ENCODE measurements around the gene XRCC4.
A peak's percentile ranks its signal among the peaks of the same experiment; 100 is the strongest.

XRCC4 gene

GRCh38 chr5:83251849-83252248 lies 174.5 kb downstream of the XRCC4 start (continued):
- TF ChIP-seq ZNF311 (tag by site-specific recombination; IDR thresholded peaks at IDR 0.05; ENCODE audit: borderline replicate concordance) (no peak), BCL6B (tag by site-specific recombination; IDR thresholded peaks at IDR 0.05) (no peak), ZNF341 (tag by site-specific recombination; IDR thresholded peaks at IDR 0.05; ENCODE audit: low read depth) (no peak), ZFP3 (tag by site-specific recombination; IDR thresholded peaks at IDR 0.05; ENCODE audit: low read depth) (no peak), ZNF518A (tag by site-specific recombination; conservative IDR thresholded peaks at IDR 0.05; ENCODE audit: low read depth) (no peak), ZNF529 (tag by site-specific recombination; IDR thresholded peaks at IDR 0.05; ENCODE audit: insufficient replicate concordance) (no peak), ZNF501 (tag by site-specific recombination; IDR thresholded peaks at IDR 0.05) (no peak), ZNF843 (tag by site-specific recombination; IDR thresholded peaks at IDR 0.05) (peak; percentile 78; the same call in 1 of the 2 replicates), KLF9 (tag by site-specific recombination; IDR thresholded peaks at IDR 0.05; ENCODE audit: low read depth) (no peak), ZNF302 (tag by site-specific recombination; IDR thresholded peaks at IDR 0.05; ENCODE audit: low read depth) (no peak), FEZF1 (tag by site-specific recombination; IDR thresholded peaks at IDR 0.05) (peak; percentile 67), ZNF18 (tag by site-specific recombination; IDR thresholded peaks at IDR 0.05) (no peak)
- TF ChIP-seq, protein P1, sequence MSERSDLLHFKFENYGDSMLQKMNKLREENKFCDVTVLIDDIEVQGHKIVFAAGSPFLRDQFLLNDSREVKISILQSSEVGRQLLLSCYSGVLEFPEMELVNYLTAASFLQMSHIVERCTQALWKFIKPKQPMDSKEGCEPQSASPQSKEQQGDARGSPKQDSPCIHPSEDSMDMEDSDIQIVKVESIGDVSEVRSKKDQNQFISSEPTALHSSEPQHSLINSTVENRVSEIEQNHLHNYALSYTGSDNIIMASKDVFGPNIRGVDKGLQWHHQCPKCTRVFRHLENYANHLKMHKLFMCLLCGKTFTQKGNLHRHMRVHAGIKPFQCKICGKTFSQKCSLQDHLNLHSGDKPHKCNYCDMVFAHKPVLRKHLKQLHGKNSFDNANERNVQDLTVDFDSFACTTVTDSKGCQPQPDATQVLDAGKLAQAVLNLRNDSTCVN (tag by site-specific recombination; optimal IDR thresholded peaks at IDR 0.05): no peak
- TF ChIP-seq, protein P2, sequence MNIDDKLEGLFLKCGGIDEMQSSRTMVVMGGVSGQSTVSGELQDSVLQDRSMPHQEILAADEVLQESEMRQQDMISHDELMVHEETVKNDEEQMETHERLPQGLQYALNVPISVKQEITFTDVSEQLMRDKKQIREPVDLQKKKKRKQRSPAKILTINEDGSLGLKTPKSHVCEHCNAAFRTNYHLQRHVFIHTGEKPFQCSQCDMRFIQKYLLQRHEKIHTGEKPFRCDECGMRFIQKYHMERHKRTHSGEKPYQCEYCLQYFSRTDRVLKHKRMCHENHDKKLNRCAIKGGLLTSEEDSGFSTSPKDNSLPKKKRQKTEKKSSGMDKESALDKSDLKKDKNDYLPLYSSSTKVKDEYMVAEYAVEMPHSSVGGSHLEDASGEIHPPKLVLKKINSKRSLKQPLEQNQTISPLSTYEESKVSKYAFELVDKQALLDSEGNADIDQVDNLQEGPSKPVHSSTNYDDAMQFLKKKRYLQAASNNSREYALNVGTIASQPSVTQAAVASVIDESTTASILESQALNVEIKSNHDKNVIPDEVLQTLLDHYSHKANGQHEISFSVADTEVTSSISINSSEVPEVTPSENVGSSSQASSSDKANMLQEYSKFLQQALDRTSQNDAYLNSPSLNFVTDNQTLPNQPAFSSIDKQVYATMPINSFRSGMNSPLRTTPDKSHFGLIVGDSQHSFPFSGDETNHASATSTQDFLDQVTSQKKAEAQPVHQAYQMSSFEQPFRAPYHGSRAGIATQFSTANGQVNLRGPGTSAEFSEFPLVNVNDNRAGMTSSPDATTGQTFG (tag by site-specific recombination; IDR thresholded peaks at IDR 0.05; ENCODE audit: borderline replicate concordance): no peak
- TF ChIP-seq, protein P3, sequence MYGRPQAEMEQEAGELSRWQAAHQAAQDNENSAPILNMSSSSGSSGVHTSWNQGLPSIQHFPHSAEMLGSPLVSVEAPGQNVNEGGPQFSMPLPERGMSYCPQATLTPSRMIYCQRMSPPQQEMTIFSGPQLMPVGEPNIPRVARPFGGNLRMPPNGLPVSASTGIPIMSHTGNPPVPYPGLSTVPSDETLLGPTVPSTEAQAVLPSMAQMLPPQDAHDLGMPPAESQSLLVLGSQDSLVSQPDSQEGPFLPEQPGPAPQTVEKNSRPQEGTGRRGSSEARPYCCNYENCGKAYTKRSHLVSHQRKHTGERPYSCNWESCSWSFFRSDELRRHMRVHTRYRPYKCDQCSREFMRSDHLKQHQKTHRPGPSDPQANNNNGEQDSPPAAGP (tag by site-specific recombination; IDR thresholded peaks at IDR 0.05): no peak
- TF ChIP-seq, protein P4, sequence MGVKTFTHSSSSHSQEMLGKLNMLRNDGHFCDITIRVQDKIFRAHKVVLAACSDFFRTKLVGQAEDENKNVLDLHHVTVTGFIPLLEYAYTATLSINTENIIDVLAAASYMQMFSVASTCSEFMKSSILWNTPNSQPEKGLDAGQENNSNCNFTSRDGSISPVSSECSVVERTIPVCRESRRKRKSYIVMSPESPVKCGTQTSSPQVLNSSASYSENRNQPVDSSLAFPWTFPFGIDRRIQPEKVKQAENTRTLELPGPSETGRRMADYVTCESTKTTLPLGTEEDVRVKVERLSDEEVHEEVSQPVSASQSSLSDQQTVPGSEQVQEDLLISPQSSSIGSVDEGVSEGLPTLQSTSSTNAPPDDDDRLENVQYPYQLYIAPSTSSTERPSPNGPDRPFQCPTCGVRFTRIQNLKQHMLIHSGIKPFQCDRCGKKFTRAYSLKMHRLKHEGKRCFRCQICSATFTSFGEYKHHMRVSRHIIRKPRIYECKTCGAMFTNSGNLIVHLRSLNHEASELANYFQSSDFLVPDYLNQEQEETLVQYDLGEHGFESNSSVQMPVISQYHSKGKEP (tag by site-specific recombination; IDR thresholded peaks at IDR 0.05): no peak
